GM12878 (cell line): Measurements from ENCODE around the gene UNC50. TPM values are rescaled to one million over a fixed set of nuclear protein-coding genes. Genes with fewer than 3 reads are reported as not detected.

Experiments
- ATAC-seq: fragments of 200-7000 bp; cut with Tn5 transposase; 3 replicates; pipeline ENCODE4 v1.9.1; 2020; ENCODE audit warnings: mild to moderate bottlenecking, moderate library complexity
- BruUV-seq: library from RNA; stranded (reverse); fragments of 400-500 nt; replicated peaks from 2 replicates; lab custom pipeline; 2021; lab: Mats Ljungman, UMichigan
- CTCF ChIA-PET: fragments of 300-600 bp; sonication (Branson Sonifier 250); formaldehyde crosslinking; extraction: SDS; loops from one replicate; lab custom pipeline; 2021; ENCODE audit warnings: inconsistent platforms; lab: Yijun Ruan, JAX
- POLR2A ChIA-PET: fragments of 350-600 bp; formaldehyde crosslinking; extraction: SDS; loops from one replicate; lab custom pipeline; 2021; ENCODE audit warnings: inconsistent platforms; lab: Charles Lee
- RAD21 ChIA-PET: fragments of 300-600 bp; sonication (Branson Sonifier 250); formaldehyde crosslinking; loops from one replicate; lab custom pipeline; 2023; ENCODE audit warnings: antibody characterized with exemption; ENCODE audit not compliant: unreplicated experiment; lab: Charles Lee
- SMC1A ChIA-PET: fragments of 300-600 bp; sonication (Branson Sonifier 250); formaldehyde crosslinking; loops from one replicate; lab custom pipeline; 2023; ENCODE audit not compliant: unreplicated experiment, uncharacterized antibody; lab: Charles Lee
- DNase-seq: peaks from one replicate; pipeline ENCODE4 v3.0.0-alpha.2; 2011; ENCODE audit warnings: low read depth, low spot score
- FAIRE-seq: peaks from 3 replicates; lab custom pipeline; 2011; peaks lifted over from hg19 to GRCh38; lab: Jason Lieb, UNC
- H2AFZ ChIP-seq: 2 replicates; pipeline ENCODE4 v1.6.0; 2011; ENCODE audit warnings: low read depth, low read length, control low read depth; ENCODE audit not compliant: control insufficient read depth
- H3K27ac ChIP-seq: 2 replicates; pipeline ENCODE4 v1.5.1; 2011; ENCODE audit warnings: control low read depth; ENCODE audit not compliant: control insufficient read depth, insufficient read depth
- H3K27me3 ChIP-seq, 2 experiments: replicated peaks in 1 of 2; 2 replicates each; pipeline versions ENCODE4 v1.6.0 to v1.6.1; 2011; ENCODE audit warnings: low read length in 1 of 2; ENCODE audit not compliant: control insufficient read depth in 2 of 2, insufficient read depth in 2 of 2
- H3K36me3 ChIP-seq, 2 experiments: 2 replicates each; pipeline ENCODE4 v1.5.1; 2011; ENCODE audit warnings: low read length in 1 of 2; ENCODE audit not compliant: control insufficient read depth in 2 of 2, insufficient read depth in 2 of 2
- H3K4me1 ChIP-seq: 2 replicates; pipeline ENCODE4 v1.6.1; 2011; ENCODE audit warnings: mild to moderate bottlenecking, low read length, moderate library complexity, mixed read lengths; ENCODE audit not compliant: control insufficient read depth, insufficient read depth
- H3K4me2 ChIP-seq: 2 replicates; pipeline ENCODE4 v1.6.0; 2011; ENCODE audit warnings: control low read depth; ENCODE audit not compliant: control insufficient read depth, insufficient read depth
- H3K4me3 ChIP-seq: fragments of 200-600 bp; sonication (generic); 2 replicates; pipeline ENCODE4 v1.5.1; 2016
- H3K79me2 ChIP-seq: 2 replicates; pipeline ENCODE4 v1.6.0; 2011; ENCODE audit warnings: low read length; ENCODE audit not compliant: control insufficient read depth, insufficient read depth
- H3K9ac ChIP-seq: 2 replicates; pipeline ENCODE4 v1.8.0; 2011; ENCODE audit warnings: low read length, control low read depth, mixed read lengths; ENCODE audit not compliant: control insufficient read depth, insufficient read depth
- H3K9me3 ChIP-seq: replicated peaks from 3 replicates; pipeline ENCODE4 v1.5.1; 2011; ENCODE audit warnings: mild to moderate bottlenecking, low read length; ENCODE audit not compliant: control insufficient read depth, insufficient read depth
- H4K20me1 ChIP-seq: 2 replicates; pipeline ENCODE4 v1.6.0; 2011; ENCODE audit not compliant: control insufficient read depth, insufficient read depth
- CEBPZ ChIP-seq: fragments of 150-350 bp; IDR thresholded peaks from 2 replicates; pipeline ENCODE4 v1.6.1; 2016; ENCODE audit warnings: low read depth, low read length
- POU2F2 ChIP-seq: IDR thresholded peaks from 3 replicates; pipeline ENCODE4 v1.6.1; 2011; ENCODE audit warnings: low read depth, mild to moderate bottlenecking, low read length, borderline replicate concordance
- WGBS: methylation state at CpG from one replicate; pipeline ENCODE4 v1.1.6; 2016; ENCODE audit warnings: low lambda C conversion rate; ENCODE audit not compliant: insufficient replicate concordance, insufficient coverage; ENCODE audit errors: missing lambda C conversion rate; 5-methylcytosine and 5-hydroxymethylcytosine counted together
- in situ Hi-C: fragments of 300-500 bp; cut with MboI; formaldehyde crosslinking; loops from 9 replicates; pipeline ENCODE4 v1.14.3; 2018; ENCODE audit warnings: mixed read lengths
- intact Hi-C: fragments of 100-400 bp; cut with micrococcal nuclease; formaldehyde crosslinking; loops from one replicate; pipeline ENCODE4 v1.14.2; 2022; ENCODE audit not compliant: unreplicated experiment
- polyA plus RNA-seq, 11 experiments: library from polyadenylated mRNA; depleted of rRNA in 4 of 11; unstranded in 6 of 11; stranded (reverse) in 5 of 11; fragments of >200 nt; fragmentation: Nextera tagmentation in 4 of 11; fragmentation: Illumina TruSeq in 1 of 11; extraction: Ambion mirVana in 4 of 11; extraction: Trizol in 1 of 11; gene quantifications; 1 replicate in 1 of 11; 2 replicates in 10 of 11; pipeline versions ENCODE4 v1.2.1 to v1.2.3, GENCODE V29; 2011 to 2016; ENCODE audit warnings: inconsistent platforms in 2 of 11, missing spikeins in 2 of 11, low read depth in 1 of 11
- total RNA-seq, 4 experiments: library from RNA; depleted of rRNA in 3 of 4; stranded (reverse); fragments of >200 nt in 3 of 4; fragmentation: Illumina TruSeq in 1 of 4; extraction: Trizol in 1 of 4; gene quantifications; 2 replicates each; pipeline versions ENCODE4 v1.2.1 to v1.2.3, GENCODE V29; 2013 to 2021

The UNC50 gene
- total and polyA plus RNA-seq, 10 of the 15 experiments (the other 5 are each of a cell fraction or from before 2014, with no cell fraction given): 25.5 to 76.3 (median 37.8) TPM

- TF ChIP-seq POU2F2 (peak; percentile 28; the same call in 1 of the 3 replicates), CEBPZ (no peak)
- WGBS: 23% methylated on average over 2 of the region's 2 CpGs
- Histone ChIP-seq H2AFZ (no peak overlapping the region), H3K9me3 (no peaks in the 10 kb centered on the region; the same call in 2 of the 3 replicates), H3K27ac (no peak overlapping the region), H3K27me3 (no peaks in the 10 kb centered on the region), H3K79me2 (peaks cover 38% of the 10 kb centered on the region), H3K4me1 (0 out of 2 replicates have a peak, but pooled peaks cover 5% of the 10 kb centered on the region), H4K20me1 (no peaks in the 10 kb centered on the region), H3K4me3 (no peak overlapping the region), H3K9ac (no peak overlapping the region), H3K36me3 (peaks cover 0 to 16% of the 10 kb centered on the region in 2 experiments; a peak in 2 of 4 replicates), H3K4me2 (no peak overlapping the region)
- ChIA-PET CTCF (no interaction called here), SMC1A (interaction anchor here (0.6 to 1.2 kb wide), 2 partner anchors 191 to 233 kb away, joined by 3 to 4 read pairs; no protein-coding TSS in a partner anchor), POLR2A (no interaction called here), RAD21 (no interaction called here)
- FAIRE-seq (no peak), DNase-seq (no peak), ATAC-seq (no peak)
- intact Hi-C loops (no loop called here), in situ Hi-C loops (loop anchor here (5.0 kb wide), 1 partner anchor 192 kb away; no protein-coding TSS in a partner anchor)
- no TSS peak for BruUV-seq
Measured at GRCh38 chr2:98604547-98604946, 3.8 kb upstream of the UNC50 start.
